DND-41 (cell line): Measurements from ENCODE around the gene POR.

Experiments
- ATAC-seq: fragments of 200-7000 bp; cut with Tn5 transposase; 3 replicates; pipeline ENCODE4 v1.9.1; 2021; ENCODE audit warnings: low read depth; ENCODE audit not compliant: insufficient read depth
- DNase-seq: peaks from one replicate; pipeline ENCODE4 v3.0.0-alpha.2; 2020
- H2AFZ ChIP-seq: 2 replicates; pipeline ENCODE4 v1.6.0; 2012; ENCODE audit warnings: low read depth, low read length
- H3K27ac ChIP-seq: 2 replicates; pipeline ENCODE4 v1.5.1; 2012; ENCODE audit warnings: low read length, inconsistent platforms
- H3K27me3 ChIP-seq: fragments of 200-600 bp; sonication (generic); 2 replicates; pipeline ENCODE4 v1.6.0; 2012; ENCODE audit warnings: low read length, mild to moderate bottlenecking, inconsistent platforms; ENCODE audit not compliant: insufficient read depth, poor library complexity
- H3K36me3 ChIP-seq: 2 replicates; pipeline ENCODE4 v1.5.1; 2012; ENCODE audit warnings: low read length, inconsistent platforms; ENCODE audit not compliant: insufficient read depth
- H3K4me1 ChIP-seq: 2 replicates; pipeline ENCODE4 v1.5.1; 2012; ENCODE audit warnings: mild to moderate bottlenecking, low read length; ENCODE audit not compliant: insufficient read depth
- H3K4me2 ChIP-seq: 2 replicates; pipeline ENCODE4 v1.6.0; 2012; ENCODE audit warnings: mild to moderate bottlenecking, moderate library complexity, low read length, inconsistent platforms; ENCODE audit not compliant: insufficient read depth
- H3K4me3 ChIP-seq, 2 experiments: fragments of 200-600 bp in 1 of 2; shearing (Covaris generic) in 1 of 2; 2 replicates each; pipeline ENCODE4 v1.5.1; 2012 to 2016; ENCODE audit warnings: inconsistent platforms in 2 of 2, low read length in 2 of 2, mild to moderate bottlenecking in 2 of 2, low read depth in 1 of 2, moderate library complexity in 1 of 2
- H3K79me2 ChIP-seq: 2 replicates; pipeline ENCODE4 v1.6.0; 2012; ENCODE audit warnings: low read length, inconsistent platforms; ENCODE audit not compliant: insufficient read depth
- H3K9ac ChIP-seq: 2 replicates; pipeline ENCODE4 v1.6.0; 2012; ENCODE audit warnings: low read depth, mild to moderate bottlenecking, inconsistent platforms, low read length, moderate library complexity
- H3K9me3 ChIP-seq: 2 replicates; pipeline ENCODE4 v1.5.1; 2012; ENCODE audit warnings: low read length, moderate library complexity, mild to moderate bottlenecking, inconsistent platforms; ENCODE audit not compliant: insufficient read depth, severe bottlenecking
- H4K20me1 ChIP-seq: 2 replicates; pipeline ENCODE4 v1.6.0; 2012; ENCODE audit warnings: low read length; ENCODE audit not compliant: insufficient read depth
- CTCF ChIP-seq: IDR thresholded peaks from 2 replicates; pipeline ENCODE4 v1.5.1; 2012; ENCODE audit warnings: borderline replicate concordance, low read length, moderate library complexity, mild to moderate bottlenecking; ENCODE audit not compliant: poor library complexity, severe bottlenecking; ENCODE audit errors: extremely low read depth
- EZH2 ChIP-seq: IDR thresholded peaks from 3 replicates; pipeline ENCODE4 v1.6.1; 2012; ENCODE audit warnings: borderline replicate concordance, low read depth, mild to moderate bottlenecking, moderate library complexity, low read length, inconsistent platforms; ENCODE audit not compliant: severe bottlenecking

POR gene

GRCh38 chr7:75924889-75925288 lies 9.9 kb downstream of the POR start:
- TF ChIP-seq CTCF (no peak), EZH2 (no peak)
- Histone ChIP-seq H3K4me1 (no peaks in the 10 kb centered on the region), H3K9me3 (no peaks in the 10 kb centered on the region), H3K27me3 (no peaks in the 10 kb centered on the region), H3K4me3 (no peak overlapping the region), H3K36me3 (no peaks in the 10 kb centered on the region), H2AFZ (no peak overlapping the region), H4K20me1 (peaks cover 16% of the 10 kb centered on the region), H3K79me2 (peaks cover 3% of the 10 kb centered on the region; the same call in 1 of the 2 replicates), H3K4me2 (no peak overlapping the region), H3K9ac (no peak overlapping the region), H3K27ac (no peak overlapping the region)
- no peak for ATAC-seq
- DNase-seq: no peak

GRCh38 chr7:75925717-75926435 lies 10.9 kb downstream of the POR start:
- H3K4me2 ChIP-seq: no peak overlapping the region
- H3K79me2 ChIP-seq: no peaks in the 10 kb centered on the region
- no peaks in the 10 kb centered on the region for H3K9me3 ChIP-seq
- H3K27ac ChIP-seq: no peak overlapping the region
- DNase-seq (no peak), ATAC-seq (no peak)
- TF ChIP-seq CTCF (no peak), EZH2 (no peak)
- H3K4me3 ChIP-seq: no peak overlapping the region
- no peaks in the 10 kb centered on the region for H3K27me3 ChIP-seq
- H2AFZ ChIP-seq: no peak overlapping the region
- H3K4me1 ChIP-seq: no peaks in the 10 kb centered on the region
- peaks cover 16% of the 10 kb centered on the region for H4K20me1 ChIP-seq
- H3K9ac ChIP-seq: no peak overlapping the region
- no peaks in the 10 kb centered on the region for H3K36me3 ChIP-seq

- no peaks in the 10 kb centered on the region for H3K79me2 ChIP-seq
- no peak overlapping the region for H3K27ac ChIP-seq
- H2AFZ ChIP-seq: no peak overlapping the region
- H3K9ac ChIP-seq: no peak overlapping the region
- no peaks in the 10 kb centered on the region for H3K27me3 ChIP-seq
- no peak for TF ChIP-seq CTCF
- TF ChIP-seq EZH2: no peak
- peaks cover 9% of the 10 kb centered on the region; the same call in 1 of the 2 replicates for H4K20me1 ChIP-seq
- H3K4me1 ChIP-seq: no peaks in the 10 kb centered on the region
- H3K9me3 ChIP-seq: no peaks in the 10 kb centered on the region
- H3K4me3 ChIP-seq: no peak overlapping the region
- DNase-seq (peak; percentile 57), ATAC-seq (peak; percentile 96)
- H3K36me3 ChIP-seq: no peaks in the 10 kb centered on the region
- no peak overlapping the region for H3K4me2 ChIP-seq
These were observed 13.6 kb downstream of the POR start for GRCh38 chr7:75928568-75928914.

- Histone ChIP-seq H3K4me1 (no peaks in the 10 kb centered on the region), H3K9me3 (no peaks in the 10 kb centered on the region), H3K27me3 (no peaks in the 10 kb centered on the region), H3K4me2 (no peak overlapping the region), H3K9ac (no peak overlapping the region), H2AFZ (no peak overlapping the region), H3K4me3 (no peak overlapping the region), H3K79me2 (no peaks in the 10 kb centered on the region), H4K20me1 (peaks cover 9% of the 10 kb centered on the region; the same call in 1 of the 2 replicates), H3K27ac (no peak overlapping the region), H3K36me3 (no peaks in the 10 kb centered on the region)
- DNase-seq: no peak
- TF ChIP-seq CTCF (no peak), EZH2 (no peak)
- no peak for ATAC-seq
These were observed 16.7 kb downstream of the POR start for GRCh38 chr7:75931680-75932079.
